Activated CD4-positive, alpha-beta T cell treated with anti-CD3 and anti-CD28 coated beads, Interleukin-10, Interleukin-2, amounts not matched to agents 100 ng/mL and 50 ng/mL, durations not matched to agents 16 hours and 8 hours (primary cell): Measurements from ENCODE around the gene NDUFS7.

Experiments used
- DNase-seq: peaks from one replicate; pipeline ENCODE4 v3.0.0-alpha.2; 2020

The NDUFS7 gene

DNA sequence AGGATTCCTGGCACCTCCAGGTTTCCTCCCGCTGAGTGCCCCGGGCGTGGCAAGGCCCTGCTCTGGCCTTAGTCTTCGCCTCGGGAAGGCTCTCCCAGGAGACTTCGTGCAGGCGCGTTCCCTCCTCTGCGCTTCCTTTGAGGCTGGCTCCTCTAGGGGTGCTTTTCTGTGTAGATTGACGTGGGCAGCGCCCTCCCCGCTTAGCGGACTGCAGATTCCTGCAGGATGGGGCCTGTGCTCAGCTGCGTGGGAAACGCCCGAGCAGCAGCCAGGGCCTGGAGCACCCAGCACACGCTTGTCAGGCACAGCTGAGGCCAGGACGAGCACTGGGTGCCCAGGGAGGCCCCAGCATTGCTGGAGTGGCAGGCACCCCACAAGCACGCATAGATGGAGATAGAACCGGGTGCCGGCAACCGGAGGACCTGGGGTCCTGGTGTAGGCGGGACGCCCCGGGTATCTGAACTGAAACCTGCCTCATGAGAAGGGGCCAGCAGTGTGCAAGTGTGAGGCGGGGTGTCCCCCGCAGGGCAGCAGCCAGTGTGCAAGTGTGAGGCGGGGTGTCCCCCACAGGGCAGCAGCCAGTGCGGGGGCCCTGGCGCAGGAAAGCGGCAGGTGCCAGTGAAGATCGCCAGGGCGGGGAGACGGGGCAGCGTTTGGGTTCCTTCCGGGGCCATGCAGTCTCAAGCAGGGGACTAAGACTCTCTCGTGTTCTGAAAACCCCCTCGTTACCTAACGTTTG is 3.4 kb downstream of the NDUFS7 start:
- no peak for DNase-seq

GRCh38 chr19:1387684-1388636 is 4.3 kb downstream of the NDUFS7 start:
- no peak for DNase-seq

DNA sequence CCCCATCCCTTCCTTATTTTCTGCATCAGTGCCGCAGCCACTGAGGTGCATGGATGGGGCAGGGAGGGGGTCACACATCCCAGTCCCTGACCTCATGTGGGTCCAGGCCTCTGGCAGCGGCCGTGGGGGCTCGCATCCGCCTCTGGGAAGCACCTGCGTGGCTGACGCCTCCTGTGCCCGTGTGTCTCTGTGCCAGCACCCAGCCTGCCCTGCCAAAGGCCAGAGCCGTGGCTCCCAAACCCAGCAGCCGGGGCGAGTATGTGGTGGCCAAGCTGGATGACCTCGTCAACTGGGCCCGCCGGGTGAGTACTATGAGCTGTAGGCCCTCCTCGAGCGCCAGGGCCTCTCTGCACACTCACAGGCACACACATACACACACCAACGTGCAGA is 4.9 kb downstream of the NDUFS7 start:
- DNase-seq, result no peak

DNA sequence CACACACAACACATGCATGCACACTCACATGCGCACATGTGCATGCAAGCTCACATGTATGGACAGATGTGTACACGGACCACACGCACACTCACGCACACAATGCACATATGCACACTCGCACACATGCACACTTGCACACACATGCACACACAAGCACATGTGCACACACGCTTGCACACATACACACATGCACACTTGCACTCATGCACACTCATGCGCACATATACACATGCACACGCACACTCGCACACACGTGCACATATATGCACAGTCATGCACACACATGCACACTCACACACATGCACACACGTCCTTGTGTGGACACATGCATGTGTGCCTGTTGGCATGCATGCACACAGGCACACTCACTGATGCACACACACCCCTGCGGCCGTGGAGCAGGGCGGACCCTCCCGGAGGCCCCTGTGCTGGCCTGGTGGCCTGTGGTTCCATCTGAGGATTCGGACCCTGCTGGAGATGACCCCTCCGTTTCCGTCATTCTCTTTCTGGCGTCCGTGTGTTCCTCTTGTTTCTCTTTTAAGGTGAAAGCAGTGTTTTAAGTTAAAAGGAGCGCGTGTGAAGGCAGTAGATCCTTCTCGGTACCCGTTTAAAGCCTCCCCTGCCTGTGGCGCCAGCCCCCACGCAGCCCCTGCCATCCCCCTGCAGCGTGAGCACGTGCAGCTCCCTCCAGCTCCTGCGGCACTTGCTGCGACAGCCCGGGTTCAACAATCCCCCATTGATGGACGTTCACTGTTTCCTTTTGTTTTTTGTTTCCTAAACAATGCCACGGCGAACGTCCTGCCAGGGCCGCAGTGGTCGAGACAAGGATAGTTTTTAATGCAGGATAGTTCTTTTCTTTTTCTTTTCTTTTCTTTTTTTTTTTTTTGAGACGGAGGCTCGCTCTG is 5.6 kb downstream of the NDUFS7 start:
- DNase-seq, result no peak

GRCh38 chr19:1390890-1391423 is 7.2 kb downstream of the NDUFS7 start:
- DNase-seq, result no peak

GRCh38 chr19:1392407-1392806 is 8.7 kb downstream of the NDUFS7 start:
- no peak for DNase-seq

DNA sequence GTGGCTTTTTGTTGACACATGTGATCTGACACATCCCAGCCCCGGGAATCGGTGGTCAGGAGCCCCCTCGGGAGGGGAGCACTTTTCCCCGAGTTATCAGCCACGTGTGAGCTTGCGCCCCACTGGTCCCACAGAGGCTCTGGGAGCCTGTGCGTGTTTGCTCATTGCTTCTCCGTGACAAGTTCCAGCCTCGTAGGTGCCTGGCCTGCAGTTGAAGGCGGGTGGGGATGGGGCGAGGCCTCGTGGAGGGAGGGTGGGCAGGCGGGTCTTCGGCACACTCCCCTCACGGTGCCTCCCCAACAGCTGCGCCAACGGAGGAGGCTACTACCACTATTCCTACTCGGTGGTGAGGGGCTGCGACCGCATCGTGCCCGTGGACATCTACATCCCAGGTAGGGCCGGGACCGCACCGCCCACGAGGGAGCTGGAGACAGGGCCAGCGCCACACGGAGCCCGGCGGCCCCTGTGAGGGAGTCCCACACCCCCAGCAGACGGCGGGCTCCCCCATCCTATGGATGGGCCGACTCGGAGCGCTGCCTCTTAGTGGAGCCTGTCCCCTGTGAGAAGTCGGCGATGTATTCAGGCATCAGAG is 9.3 kb downstream of the NDUFS7 start:
- no peak for DNase-seq

GRCh38 chr19:1393841-1394240 is 10.1 kb downstream of the NDUFS7 start:
- no peak for DNase-seq

- no peak for DNase-seq
These were observed 10.8 kb downstream of the NDUFS7 start for GRCh38 chr19:1394252-1395193.

DNA sequence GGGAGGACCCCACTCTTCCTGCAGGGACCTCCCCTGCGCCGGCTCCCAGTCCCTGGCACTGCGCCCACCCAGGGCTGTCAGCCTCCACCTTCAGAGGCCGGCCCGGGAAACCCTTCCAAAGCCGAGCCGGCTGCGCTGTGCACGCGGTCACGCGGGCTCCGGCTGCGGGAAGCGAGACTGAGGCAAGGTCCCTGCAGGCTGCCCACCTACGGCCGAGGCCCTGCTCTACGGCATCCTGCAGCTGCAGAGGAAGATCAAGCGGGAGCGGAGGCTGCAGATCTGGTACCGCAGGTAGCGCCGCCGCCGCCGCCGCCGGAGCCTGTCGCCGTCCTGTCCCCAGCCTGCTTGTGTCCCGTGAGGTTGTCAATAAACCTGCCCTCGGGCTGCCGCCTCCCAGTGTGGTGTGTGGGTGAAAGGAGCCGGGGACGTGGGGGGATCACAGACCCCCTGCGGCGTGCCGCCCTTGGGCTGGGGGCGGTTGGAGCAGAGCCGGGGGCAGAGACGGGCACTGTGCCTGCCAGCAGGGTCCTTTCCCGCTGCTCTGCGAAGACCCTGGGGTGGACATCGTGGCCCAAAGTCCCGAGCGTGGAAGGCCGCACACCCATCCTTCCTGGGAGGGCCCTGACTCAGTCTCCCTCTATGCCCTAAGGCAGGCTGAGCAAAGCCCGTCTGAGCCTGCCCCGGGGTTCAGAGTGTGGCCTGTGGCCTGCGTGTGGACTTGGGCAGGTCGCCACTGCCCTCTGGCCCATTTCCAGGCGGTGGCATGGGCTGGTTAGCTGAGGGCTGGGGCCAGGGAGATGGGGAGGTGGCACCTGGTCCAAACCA is 11.7 kb downstream of the NDUFS7 start:
- DNase-seq, result no peak

GRCh38 chr19:1396019-1396767 is 12.5 kb downstream of the NDUFS7 start:
- no peak for DNase-seq

- DNase-seq, result no peak
These were observed 13.3 kb downstream of the NDUFS7 start for GRCh38 chr19:1396768-1397679.

DNA sequence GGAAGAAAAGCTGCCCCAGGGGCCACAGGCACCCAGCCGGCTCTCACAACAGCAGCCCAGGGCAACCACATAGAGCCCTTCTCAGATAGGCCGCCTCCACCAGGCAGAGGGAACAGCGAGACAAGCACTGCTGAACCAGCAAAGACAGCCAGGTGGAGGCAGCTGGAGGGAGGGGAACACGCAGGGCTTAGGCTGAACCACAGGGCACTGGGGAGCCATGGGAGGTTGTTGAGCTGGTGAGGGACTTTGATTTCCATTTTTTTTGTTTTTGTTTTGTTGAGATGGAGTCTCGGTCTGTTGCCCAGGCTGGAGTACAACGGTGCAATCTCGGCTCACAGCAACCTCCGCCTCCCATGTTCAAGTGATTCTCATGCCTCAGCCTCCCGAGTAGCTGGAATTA is 14.1 kb downstream of the NDUFS7 start:
- no peak for DNase-seq

DNA sequence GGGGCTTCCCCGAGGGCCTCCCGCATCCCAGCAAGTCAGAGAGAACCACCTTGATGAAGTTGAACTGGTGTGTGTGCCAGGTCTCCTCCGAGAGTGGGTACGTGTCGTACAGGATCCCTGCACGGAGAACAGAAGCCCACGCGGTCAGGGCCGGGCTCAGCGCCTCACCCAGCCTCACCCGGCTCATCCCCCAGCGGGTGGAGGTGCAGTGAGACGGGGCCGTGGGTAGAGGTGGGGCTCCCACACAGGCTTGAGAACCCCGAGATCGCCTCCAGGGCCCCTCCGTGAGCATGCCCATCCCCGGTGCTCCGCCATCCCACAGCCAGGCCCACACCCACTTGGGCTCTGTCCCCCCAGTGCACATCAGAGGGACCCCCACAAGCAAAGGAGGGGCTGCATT is 15.4 kb downstream of the NDUFS7 start:
- DNase-seq, result no peak

DNA sequence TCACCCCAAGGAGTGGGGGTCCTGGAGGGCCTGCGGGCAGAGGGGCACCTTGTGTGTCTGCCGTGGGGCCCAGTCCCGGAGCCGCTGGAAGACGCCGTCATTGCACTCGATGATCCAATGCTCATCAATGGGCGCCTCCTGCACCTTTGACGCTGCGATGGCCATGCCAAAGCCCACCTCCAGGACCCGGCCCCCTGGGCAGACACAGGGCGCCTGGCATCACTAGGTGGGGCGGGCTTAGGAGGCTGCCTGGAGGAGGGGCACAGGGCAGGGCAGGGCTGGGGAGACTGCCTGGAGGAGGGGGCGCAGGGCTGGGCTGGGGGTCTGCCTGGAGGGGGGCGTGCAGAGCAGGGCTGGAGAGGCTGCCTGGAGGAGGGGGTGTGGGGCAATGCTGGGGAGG is 16.0 kb downstream of the NDUFS7 start:
- no peak for DNase-seq

DNA sequence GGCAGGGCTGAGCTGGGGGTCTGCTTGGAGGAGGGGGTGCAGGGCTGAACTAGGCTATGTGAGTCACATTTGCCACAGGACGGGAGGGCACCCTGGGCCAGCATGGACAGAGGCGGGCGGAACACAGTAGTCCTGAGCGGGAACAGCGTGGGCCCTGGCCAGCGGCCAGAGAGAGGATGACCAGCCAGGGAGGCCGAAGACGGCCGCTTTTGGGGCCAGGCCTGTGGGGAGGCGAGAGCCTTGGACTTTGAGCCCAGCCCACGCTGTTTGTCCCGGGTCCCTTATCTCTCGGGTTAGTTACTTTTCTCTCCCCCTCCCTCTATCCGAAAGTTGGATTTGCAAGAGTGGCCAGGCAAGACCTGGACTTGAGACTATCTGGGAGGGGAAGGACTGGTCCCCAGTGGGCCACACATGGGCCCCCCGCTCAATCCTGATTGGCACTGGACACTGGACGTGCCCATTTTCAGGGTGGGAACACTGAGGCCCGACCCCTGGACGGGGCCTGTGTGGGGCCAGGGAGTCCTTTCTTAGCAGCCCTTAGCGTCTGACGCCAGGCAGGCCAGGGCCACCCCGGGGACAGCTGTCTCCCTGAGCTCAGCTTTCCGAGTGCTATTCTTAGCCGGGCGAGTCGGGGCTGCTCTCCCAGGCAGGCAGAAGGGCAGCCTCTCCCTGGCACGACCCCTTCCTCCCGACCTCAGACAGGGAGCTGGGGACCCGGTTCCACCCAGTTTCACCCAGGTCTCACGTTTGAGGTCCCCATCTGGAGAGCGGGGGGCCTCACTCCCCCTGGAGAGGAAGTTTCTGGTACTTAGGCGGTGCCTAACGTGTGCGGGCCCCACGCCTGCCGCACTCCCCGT is 16.8 kb downstream of the NDUFS7 start:
- DNase-seq, result no peak

- DNase-seq, result peak; percentile 68
These were observed 17.6 kb downstream of the NDUFS7 start, which contains the start of gene GAMT for GRCh38 chr19:1401138-1401888. Gene GAMT (minus strand): TSS chr19:1401542. CDS start chr19:1401476, 66 bp downstream.
